ENCODE data around the gene KIAA0753.

DNA sequence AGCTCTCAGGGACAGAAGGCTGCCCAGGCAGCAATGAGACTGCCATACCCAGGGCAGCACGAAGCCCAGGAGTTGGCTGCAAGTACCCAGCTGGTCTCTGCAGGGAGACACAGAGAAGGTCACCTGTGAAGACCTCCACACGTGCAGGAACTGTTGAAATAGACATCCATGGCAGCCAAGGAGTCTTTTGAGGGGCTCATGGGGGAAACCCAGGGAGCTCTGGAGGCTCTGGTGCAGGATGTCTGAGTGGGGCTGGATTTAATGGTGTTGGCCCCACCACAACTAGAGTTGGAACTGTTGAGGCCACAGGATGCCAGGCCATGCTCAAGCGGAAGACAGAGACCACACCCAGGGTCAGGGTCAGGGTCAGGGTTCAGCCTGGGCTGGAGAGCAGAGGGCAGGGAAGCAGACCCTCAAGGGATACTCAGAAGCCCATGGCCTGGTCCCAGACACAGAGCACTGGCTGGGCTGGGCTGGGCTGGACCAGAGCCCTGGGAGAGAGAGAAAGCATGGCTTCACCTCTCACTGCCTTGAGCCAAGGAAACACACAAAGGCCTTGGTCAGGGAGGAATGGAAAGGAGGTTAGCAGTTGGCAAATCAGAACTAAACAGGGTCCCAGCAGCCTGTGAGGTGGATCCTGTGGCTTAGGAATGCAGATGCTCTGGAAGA is 105.5 kb downstream of the KIAA0753 start:
- TF ChIP-seq, protein P1, sequence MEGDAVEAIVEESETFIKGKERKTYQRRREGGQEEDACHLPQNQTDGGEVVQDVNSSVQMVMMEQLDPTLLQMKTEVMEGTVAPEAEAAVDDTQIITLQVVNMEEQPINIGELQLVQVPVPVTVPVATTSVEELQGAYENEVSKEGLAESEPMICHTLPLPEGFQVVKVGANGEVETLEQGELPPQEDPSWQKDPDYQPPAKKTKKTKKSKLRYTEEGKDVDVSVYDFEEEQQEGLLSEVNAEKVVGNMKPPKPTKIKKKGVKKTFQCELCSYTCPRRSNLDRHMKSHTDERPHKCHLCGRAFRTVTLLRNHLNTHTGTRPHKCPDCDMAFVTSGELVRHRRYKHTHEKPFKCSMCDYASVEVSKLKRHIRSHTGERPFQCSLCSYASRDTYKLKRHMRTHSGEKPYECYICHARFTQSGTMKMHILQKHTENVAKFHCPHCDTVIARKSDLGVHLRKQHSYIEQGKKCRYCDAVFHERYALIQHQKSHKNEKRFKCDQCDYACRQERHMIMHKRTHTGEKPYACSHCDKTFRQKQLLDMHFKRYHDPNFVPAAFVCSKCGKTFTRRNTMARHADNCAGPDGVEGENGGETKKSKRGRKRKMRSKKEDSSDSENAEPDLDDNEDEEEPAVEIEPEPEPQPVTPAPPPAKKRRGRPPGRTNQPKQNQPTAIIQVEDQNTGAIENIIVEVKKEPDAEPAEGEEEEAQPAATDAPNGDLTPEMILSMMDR (IDR thresholded peaks at IDR 0.05; ENCODE audit: low read length) = no peak
- TF ChIP-seq EZH2 (IDR thresholded peaks at IDR 0.05; ENCODE audit: borderline replicate concordance, low read length) = no peak
